Astrocyte (in vitro differentiated cells and primary cell): ENCODE results near the gene CEACAM16.
"Not testable (repeated sequence)": the region's sequence is repeated elsewhere in the genome, so short reads cannot be mapped to it uniquely, and the experiment has no call there.

Experiments
- EZH2 ChIP-seq: IDR thresholded peaks from 2 replicates; pipeline ENCODE4 v1.6.1; 2012; ENCODE audit warnings: mild to moderate bottlenecking, low read length, inconsistent platforms; ENCODE audit not compliant: insufficient read depth
- TF ChIP-seq, protein P1 (sequence below): IDR thresholded peaks from 2 replicates; pipeline ENCODE4 v1.5.1; 2011; ENCODE audit warnings: low read depth, mild to moderate bottlenecking, inconsistent platforms, low read length, moderate library complexity; ENCODE audit not compliant: insufficient read depth

- TF ChIP-seq, protein P1, sequence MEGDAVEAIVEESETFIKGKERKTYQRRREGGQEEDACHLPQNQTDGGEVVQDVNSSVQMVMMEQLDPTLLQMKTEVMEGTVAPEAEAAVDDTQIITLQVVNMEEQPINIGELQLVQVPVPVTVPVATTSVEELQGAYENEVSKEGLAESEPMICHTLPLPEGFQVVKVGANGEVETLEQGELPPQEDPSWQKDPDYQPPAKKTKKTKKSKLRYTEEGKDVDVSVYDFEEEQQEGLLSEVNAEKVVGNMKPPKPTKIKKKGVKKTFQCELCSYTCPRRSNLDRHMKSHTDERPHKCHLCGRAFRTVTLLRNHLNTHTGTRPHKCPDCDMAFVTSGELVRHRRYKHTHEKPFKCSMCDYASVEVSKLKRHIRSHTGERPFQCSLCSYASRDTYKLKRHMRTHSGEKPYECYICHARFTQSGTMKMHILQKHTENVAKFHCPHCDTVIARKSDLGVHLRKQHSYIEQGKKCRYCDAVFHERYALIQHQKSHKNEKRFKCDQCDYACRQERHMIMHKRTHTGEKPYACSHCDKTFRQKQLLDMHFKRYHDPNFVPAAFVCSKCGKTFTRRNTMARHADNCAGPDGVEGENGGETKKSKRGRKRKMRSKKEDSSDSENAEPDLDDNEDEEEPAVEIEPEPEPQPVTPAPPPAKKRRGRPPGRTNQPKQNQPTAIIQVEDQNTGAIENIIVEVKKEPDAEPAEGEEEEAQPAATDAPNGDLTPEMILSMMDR: not testable (repeated sequence)
- TF ChIP-seq EZH2: not testable (repeated sequence)
These were observed 21.4 kb downstream of the CEACAM16 start for GRCh38 chr19:44720396-44720795.
